Measurements from ENCODE around the gene FAM161A. TPM values are rescaled to one million over a fixed set of nuclear protein-coding genes. Genes with fewer than 3 reads are reported as not detected.
"Not testable (repeated sequence)": the region's sequence is repeated elsewhere in the genome, so short reads cannot be mapped to it uniquely, and the experiment has no call there.

FAM161A gene
- polyA plus RNA-seq, 6 donors from 2014 or later: 0.95 to 1.9 (median 1.7) TPM

GRCh38 chr2:61816480-61817355 is 37.1 kb downstream of the FAM161A start:
- H3K9me3 Mint-ChIP-seq: no peaks in the 10 kb centered on the region
- H3K4me3 Mint-ChIP-seq: peak overlapping the region in 1 of 8 donors; percentile 44
- no peaks in the 10 kb centered on the region for H3K4me1 Mint-ChIP-seq
- H3K27ac Mint-ChIP-seq: no peak overlapping the region
- H3K36me3 Mint-ChIP-seq: no peaks in the 10 kb centered on the region
- DNase-seq (no peak), ATAC-seq (ENCODE audit: low read depth in 2 of 2) (no peak)
- peaks cover 10 to 27% (median 12%) of the 10 kb centered on the region in 3 donors for H3K27me3 Mint-ChIP-seq

DNA sequence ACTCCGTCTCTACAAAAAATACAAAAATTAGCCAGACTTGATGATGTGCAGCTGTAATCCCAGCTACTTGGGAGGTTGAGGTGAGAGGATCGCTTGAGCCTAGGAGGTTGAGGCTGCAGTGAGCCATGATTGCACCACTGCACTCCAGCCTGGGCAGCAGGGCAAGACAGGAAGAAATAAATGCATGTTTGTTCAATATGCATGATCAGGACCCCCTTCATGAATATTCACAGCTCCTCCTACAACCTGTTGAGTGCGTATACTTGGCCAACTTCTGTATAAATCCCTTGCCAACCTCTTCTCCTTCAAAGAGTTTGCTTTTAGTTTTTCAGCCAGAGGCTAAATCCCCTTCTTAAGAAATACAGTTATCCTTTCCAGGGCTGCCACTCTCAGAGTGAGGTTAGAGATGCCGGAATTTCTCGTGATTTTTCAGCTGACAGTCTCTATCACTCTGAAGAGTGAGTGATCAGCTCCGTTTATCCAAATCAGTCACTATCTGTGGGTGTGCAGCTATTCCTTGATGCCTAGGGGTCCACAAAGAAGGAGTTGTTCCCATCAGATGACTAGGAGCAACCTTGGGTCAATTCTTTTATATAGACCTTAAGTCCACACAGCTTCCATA is 39.2 kb downstream of the FAM161A start:
- H3K4me3 Mint-ChIP-seq: no peak overlapping the region
- ATAC-seq (ENCODE audit: low read depth in 2 of 2) (no peak), DNase-seq (no peak)
- no peak overlapping the region for H3K27ac Mint-ChIP-seq
- H3K9me3 Mint-ChIP-seq: no peaks in the 10 kb centered on the region
- H3K27me3 Mint-ChIP-seq: peaks cover 12 to 27% (median 13%) of the 10 kb centered on the region in 3 donors
- H3K36me3 Mint-ChIP-seq: no peaks in the 10 kb centered on the region
- H3K4me1 Mint-ChIP-seq: peaks cover 4 to 8% (median 7%) of the 10 kb centered on the region in 3 donors

GRCh38 chr2:61813314-61813713 is 40.5 kb downstream of the FAM161A start:
- H3K9me3 Mint-ChIP-seq; ATAC-seq (ENCODE audit: low read depth in 2 of 2); H3K36me3 Mint-ChIP-seq; H3K4me3 Mint-ChIP-seq; DNase-seq: not testable (repeated sequence)
- peaks cover 8 to 11% (median 8%) of the 10 kb centered on the region in 3 donors for H3K4me1 Mint-ChIP-seq
- peaks cover 18 to 33% (median 21%) of the 10 kb centered on the region in 3 donors for H3K27me3 Mint-ChIP-seq
- H3K27ac Mint-ChIP-seq: peak overlapping the region in 1 of 6 donors; percentile 74

DNA sequence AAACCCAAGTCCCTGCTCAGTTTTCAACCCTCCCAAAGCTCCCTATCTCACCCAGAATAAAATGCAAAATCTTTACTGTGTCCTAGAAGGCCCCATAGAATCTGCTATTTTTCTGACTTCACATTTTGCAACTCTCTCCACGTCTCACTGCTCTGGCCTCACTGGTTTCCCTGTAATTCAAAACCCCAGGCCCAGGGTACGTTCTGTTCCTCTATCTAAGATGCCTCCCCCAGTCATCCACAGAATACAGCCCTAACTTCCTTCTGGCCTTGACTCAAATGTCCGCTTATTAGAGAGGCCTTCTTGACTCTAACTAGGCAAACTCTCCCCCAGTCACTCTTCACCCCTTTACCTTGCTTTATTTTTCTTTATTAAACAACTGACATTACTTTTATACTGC is 42.0 kb downstream of the FAM161A start:
- H3K4me1 Mint-ChIP-seq: peaks cover 8 to 11% (median 8%) of the 10 kb centered on the region in 3 donors
- peaks cover 18 to 33% (median 21%) of the 10 kb centered on the region in 3 donors for H3K27me3 Mint-ChIP-seq
- H3K27ac Mint-ChIP-seq: no peak overlapping the region
- ATAC-seq (ENCODE audit: low read depth in 2 of 2) (no peak), DNase-seq (no peak)
- no peaks in the 10 kb centered on the region for H3K36me3 Mint-ChIP-seq
- H3K9me3 Mint-ChIP-seq: peaks cover 0 to 4% (median 0%) of the 10 kb centered on the region in 7 donors
- H3K4me3 Mint-ChIP-seq: no peak overlapping the region

GRCh38 chr2:61810203-61810602 is 43.7 kb downstream of the FAM161A start:
- Mint-ChIP-seq H3K27ac (peak overlapping the region in 1 of 6 donors; percentile 34), H3K4me1 (peaks cover 8 to 11% (median 8%) of the 10 kb centered on the region in 3 donors), H3K27me3 (peaks cover 9 to 21% (median 12%) of the 10 kb centered on the region in 3 donors)
- not testable (repeated sequence) for H3K36me3 Mint-ChIP-seq, H3K9me3 Mint-ChIP-seq, H3K4me3 Mint-ChIP-seq, DNase-seq
- peak in 1 of 2 donors; percentile 48 for ATAC-seq (ENCODE audit: low read depth in 2 of 2)

- not testable (repeated sequence) for H3K4me3 Mint-ChIP-seq; H3K36me3 Mint-ChIP-seq; H3K9me3 Mint-ChIP-seq; H3K27ac Mint-ChIP-seq; ATAC-seq (ENCODE audit: low read depth in 2 of 2); DNase-seq
- Mint-ChIP-seq H3K4me1 (peaks cover 8 to 11% (median 8%) of the 10 kb centered on the region in 3 donors), H3K27me3 (peaks cover 8 to 17% (median 13%) of the 10 kb centered on the region in 3 donors)
These were observed 45.2 kb downstream of the FAM161A start for GRCh38 chr2:61808693-61809092.

- Mint-ChIP-seq H3K27me3 (peaks cover 8 to 25% (median 24%) of the 10 kb centered on the region in 3 donors), H3K4me3 (no peak overlapping the region), H3K27ac (peak overlapping the region in 1 of 6 donors; percentile 22), H3K4me1 (peaks cover 8 to 11% (median 8%) of the 10 kb centered on the region in 3 donors), H3K9me3 (peaks cover 0 to 4% (median 0%) of the 10 kb centered on the region in 7 donors), H3K36me3 (no peaks in the 10 kb centered on the region)
- ATAC-seq (ENCODE audit: low read depth in 2 of 2): no peak
- DNase-seq: no peak
These were observed 46.7 kb downstream of the FAM161A start for GRCh38 chr2:61807036-61807757.

DNA sequence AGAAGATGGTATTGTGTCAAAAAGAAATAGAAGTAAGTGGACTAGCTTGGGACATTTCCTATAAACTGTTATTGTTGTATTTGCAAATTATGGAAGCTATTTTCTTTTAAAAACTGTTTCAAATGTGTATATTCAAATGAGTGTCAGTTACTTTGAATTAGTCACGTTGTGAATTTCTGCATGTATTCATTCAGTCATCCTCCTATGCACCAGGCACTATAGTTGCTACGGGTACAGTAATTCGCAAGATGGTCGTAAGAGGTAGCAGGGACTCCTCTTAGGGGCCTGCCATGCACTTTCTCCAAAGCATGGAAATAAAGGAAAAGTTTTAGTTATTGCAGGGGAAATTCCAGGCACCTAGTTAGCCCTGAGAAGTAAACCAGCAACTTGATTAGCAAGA is 51.3 kb downstream of the FAM161A start:
- ATAC-seq (ENCODE audit: low read depth in 2 of 2) (no peak), DNase-seq (no peak)
- H3K9me3 Mint-ChIP-seq: peaks cover 0 to 3% (median 0%) of the 10 kb centered on the region in 7 donors
- peaks cover 0 to 28% (median 24%) of the 10 kb centered on the region in 3 donors for H3K27me3 Mint-ChIP-seq
- H3K4me1 Mint-ChIP-seq: no peaks in the 10 kb centered on the region
- H3K4me3 Mint-ChIP-seq: no peak overlapping the region
- H3K27ac Mint-ChIP-seq: no peak overlapping the region
- H3K36me3 Mint-ChIP-seq: no peaks in the 10 kb centered on the region

- Mint-ChIP-seq H3K36me3 (no peaks in the 10 kb centered on the region), H3K9me3 (no peaks in the 10 kb centered on the region), H3K27ac (no peak overlapping the region), H3K27me3 (peaks cover 4 to 28% (median 19%) of the 10 kb centered on the region in 3 donors), H3K4me3 (no peak overlapping the region), H3K4me1 (peaks cover 0 to 1% (median 0%) of the 10 kb centered on the region in 3 donors)
- DNase-seq (no peak), ATAC-seq (ENCODE audit: low read depth in 2 of 2) (no peak)
These were observed 54.8 kb downstream of the FAM161A start for GRCh38 chr2:61799099-61799498.

DNA sequence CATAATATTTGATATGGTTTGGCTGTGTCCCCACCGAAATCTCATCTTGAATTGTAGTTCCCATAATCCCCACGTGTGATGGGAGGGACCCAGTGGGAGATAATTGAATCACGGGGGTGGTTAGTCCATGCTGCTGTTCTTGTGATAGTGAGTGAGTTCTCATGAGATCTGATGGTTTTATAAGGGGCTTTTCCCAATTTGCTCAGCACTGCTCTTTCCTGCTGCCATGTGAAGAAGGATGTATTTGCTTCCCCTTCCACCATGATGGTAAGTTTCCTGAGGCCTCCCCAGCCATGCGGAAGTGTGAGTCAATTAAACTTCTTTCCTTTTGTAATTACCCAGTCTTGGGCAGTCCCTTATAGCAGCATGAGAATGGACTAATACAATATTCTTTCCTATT is 56.4 kb downstream of the FAM161A start:
- H3K9me3 Mint-ChIP-seq; H3K4me3 Mint-ChIP-seq; H3K36me3 Mint-ChIP-seq; ATAC-seq (ENCODE audit: low read depth in 2 of 2); DNase-seq; H3K27ac Mint-ChIP-seq: not testable (repeated sequence)
- Mint-ChIP-seq H3K27me3 (peaks cover 4 to 19% (median 17%) of the 10 kb centered on the region in 3 donors), H3K4me1 (peaks cover 4 to 12% (median 9%) of the 10 kb centered on the region in 3 donors)

GRCh38 chr2:61795408-61795807 is 58.5 kb downstream of the FAM161A start:
- Mint-ChIP-seq H3K36me3 (no peaks in the 10 kb centered on the region), H3K4me1 (peaks cover 4 to 12% (median 10%) of the 10 kb centered on the region in 3 donors), H3K27me3 (peaks cover 4 to 17% (median 14%) of the 10 kb centered on the region in 3 donors), H3K27ac (no peak overlapping the region), H3K4me3 (no peak overlapping the region), H3K9me3 (no peaks in the 10 kb centered on the region)
- DNase-seq: no peak
- ATAC-seq (ENCODE audit: low read depth in 2 of 2): no peak

DNA sequence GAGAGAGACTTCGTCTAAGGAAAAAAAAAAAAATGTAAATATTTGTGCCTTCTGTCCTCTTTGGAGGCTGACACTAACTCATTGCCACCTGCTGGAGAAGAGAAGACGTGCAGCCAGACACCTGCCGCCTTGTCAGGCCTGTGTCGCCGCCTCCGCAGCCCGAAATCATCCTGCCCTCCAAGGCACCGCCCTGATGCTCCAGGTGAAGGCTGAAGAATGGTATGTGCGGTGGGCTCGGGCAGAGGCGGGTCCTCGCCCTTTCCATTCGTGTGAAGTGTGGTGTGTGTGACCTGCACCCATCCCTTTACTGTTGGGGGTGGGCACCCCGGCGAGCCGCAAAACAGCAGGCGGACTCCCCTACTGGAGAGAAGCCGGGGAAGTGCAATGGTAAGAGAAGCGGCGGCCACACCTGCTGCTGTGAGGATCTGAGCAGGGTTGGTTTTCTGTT is 60.4 kb downstream of the FAM161A start:
- peak overlapping the region in 3 of 6 donors; percentile 67 to 88 (median 70) for H3K27ac Mint-ChIP-seq

DNA sequence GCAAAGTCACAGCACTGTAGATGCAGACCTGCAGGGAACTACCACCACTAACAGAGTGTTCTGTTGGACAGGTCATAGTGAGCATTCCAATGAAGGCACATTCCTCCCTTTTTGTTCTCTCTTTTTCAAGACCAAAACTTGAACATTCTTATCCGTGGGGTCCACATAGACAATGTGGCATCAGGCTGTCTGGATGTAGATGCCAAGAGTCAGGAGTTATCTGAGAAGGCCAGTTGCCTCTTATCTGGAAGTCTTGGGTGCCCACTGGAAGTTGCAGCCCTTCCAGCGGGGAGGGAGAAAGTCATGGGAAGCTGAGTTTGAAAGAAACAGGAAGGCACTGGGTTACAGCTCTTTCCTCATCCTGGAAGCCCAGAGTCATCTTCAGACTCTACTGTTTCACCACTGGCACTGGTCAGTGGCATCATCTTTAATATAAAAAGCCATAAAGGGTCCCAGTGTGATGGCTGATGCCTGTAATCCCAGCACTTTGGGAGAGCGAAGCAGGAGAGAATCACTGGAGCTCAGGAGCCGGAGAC is 61.4 kb downstream of the FAM161A start:
- no peak for DNase-seq
- H3K36me3 Mint-ChIP-seq: no peaks in the 10 kb centered on the region
- H3K4me1 Mint-ChIP-seq: peaks cover 4 to 12% (median 10%) of the 10 kb centered on the region in 3 donors
- peaks cover 8 to 17% (median 14%) of the 10 kb centered on the region in 3 donors for H3K27me3 Mint-ChIP-seq
- no peak overlapping the region for H3K4me3 Mint-ChIP-seq
- peak overlapping the region in 1 of 6 donors; percentile 38 for H3K27ac Mint-ChIP-seq
- H3K9me3 Mint-ChIP-seq: no peaks in the 10 kb centered on the region
- no peak for ATAC-seq (ENCODE audit: low read depth in 2 of 2)

More for the DNA sequence above, 60.4 kb downstream of the FAM161A start:
- ATAC-seq (ENCODE audit: low read depth in 2 of 2): peak; percentile 96 to 97
- DNase-seq: peak; percentile 68
- Mint-ChIP-seq H3K27me3 (peaks cover 4 to 10% (median 8%) of the 10 kb centered on the region in 3 donors), H3K4me1 (peaks cover 4 to 12% (median 10%) of the 10 kb centered on the region in 3 donors), H3K4me3 (peak overlapping the region in 7 of 8 donors; percentile 52 to 81 (median 80)), H3K9me3 (no peaks in the 10 kb centered on the region), H3K36me3 (no peaks in the 10 kb centered on the region)

All from naive B cell (primary cell).